ENCODE measurements around the gene SEC16A.

The SEC16A gene

GRCh38 chr9:136391737-136392537, 90.9 kb downstream of the SEC16A start:
- H3K9me3 ChIP-seq (ENCODE audit: control insufficient read depth, insufficient read depth, low read length) = no peaks in the 10 kb centered on the region

More at GRCh38 chr9:136391737-136392537, 90.9 kb downstream of the SEC16A start:
- no peak overlapping the region for H3K4me3 ChIP-seq (ENCODE audit: low read depth, low read length)
- H3K9ac ChIP-seq (ENCODE audit: low read depth, low read length) = no peak overlapping the region
- peaks cover 80% of the 10 kb centered on the region for H3K36me3 ChIP-seq (ENCODE audit: control insufficient read depth, insufficient read depth, low read length)
- no peaks in the 10 kb centered on the region for H3K27me3 ChIP-seq (ENCODE audit: control insufficient read depth, insufficient read depth, low read length)
- H3K4me1 ChIP-seq (ENCODE audit: control insufficient read depth, insufficient read depth, low read length) = no peaks in the 10 kb centered on the region
